GM04504 (cell line): ENCODE measurements around the gene MARCHF10.

ENCODE experiments used
- DNase-seq: peaks from one replicate; pipeline ENCODE4 v3.0.0-alpha.2; 2012; ENCODE audit warnings: low read depth

The MARCHF10 gene

DNA sequence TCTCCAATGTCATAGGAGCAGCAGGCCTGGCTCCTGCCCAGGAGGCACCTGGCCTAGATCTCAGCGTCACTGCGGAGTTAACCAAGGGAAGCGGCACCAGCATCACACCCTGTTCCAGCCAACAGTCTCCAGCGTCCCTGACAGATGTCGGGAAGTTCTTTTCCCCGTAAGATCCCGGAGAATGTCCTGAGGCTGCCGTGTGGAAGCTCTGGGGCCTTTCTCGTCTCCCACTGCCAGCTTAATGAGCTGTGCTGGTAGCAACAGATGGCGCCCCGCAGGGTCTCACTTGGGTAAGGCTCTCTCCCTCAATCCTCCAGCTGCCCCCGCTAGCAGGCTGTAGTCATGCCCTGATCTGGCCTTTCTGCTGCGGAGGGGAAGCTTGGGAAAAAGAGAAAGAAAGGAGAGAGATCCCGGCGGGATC lies 57.5 kb downstream of the MARCHF10 start:
- no peak for DNase-seq

- no peak for DNase-seq
These were observed 58.2 kb downstream of the MARCHF10 start for GRCh38 chr17:62749926-62750325.

- DNase-seq: peak; percentile 21
These were observed 61.2 kb downstream of the MARCHF10 start for GRCh38 chr17:62746941-62747340.

DNA sequence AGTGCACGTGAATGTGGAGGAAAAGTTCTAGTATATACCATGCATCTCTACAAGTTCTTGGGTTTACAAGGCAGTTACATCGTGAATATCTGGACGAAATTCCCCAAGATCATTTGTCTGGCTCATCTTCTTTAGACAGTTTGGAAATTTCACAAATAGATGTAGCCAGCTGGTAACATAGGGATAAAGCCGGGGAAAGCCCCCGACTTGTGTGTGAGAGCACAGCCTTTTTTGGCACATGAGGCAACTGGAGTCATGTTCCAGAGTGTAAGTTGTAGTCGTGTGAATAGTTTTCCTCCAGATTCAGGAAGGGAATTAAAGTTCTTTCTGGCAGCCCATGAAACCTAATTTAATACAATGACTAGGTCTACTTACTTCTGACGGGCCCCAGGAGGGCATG lies 62.3 kb downstream of the MARCHF10 start:
- no peak for DNase-seq

GRCh38 chr17:62744259-62744658 lies 63.9 kb downstream of the MARCHF10 start:
- no peak for DNase-seq

- no peak for DNase-seq
These were observed 66.8 kb downstream of the MARCHF10 start for GRCh38 chr17:62741290-62741689.

DNA sequence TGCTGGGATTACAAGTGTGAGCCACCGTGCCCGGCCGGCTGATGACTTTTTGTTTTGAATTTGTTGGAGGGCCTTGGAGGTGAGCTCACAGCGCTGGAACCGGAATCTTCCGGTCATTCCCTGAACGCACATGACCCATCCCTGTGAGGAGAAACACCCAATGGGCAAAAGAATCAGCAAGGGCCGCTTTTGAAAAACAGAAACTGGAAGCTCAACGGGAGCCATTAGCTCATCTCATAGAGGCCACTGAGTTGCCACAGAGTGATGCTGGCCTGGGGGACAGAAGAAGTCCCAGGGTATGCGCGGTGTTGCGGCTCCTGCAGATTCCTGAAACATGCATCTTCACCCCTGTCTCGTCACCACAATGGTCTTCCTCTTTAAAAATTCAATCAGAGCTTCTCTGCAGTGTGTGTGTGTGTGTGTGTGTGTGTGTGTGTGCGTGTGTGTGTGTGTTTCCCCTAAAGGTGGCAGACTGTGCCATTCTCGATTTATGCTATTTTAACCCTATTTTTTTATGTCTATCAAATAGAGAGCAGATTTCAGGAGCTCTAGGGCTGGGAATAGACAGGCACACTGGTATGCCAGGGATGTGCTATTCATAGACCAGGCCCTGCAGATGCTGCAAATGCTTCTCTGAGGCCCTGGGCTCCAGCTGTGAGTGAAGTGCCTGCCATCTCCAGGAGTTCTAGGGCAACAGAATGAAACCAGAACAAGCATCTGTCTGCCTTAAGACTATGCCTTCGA lies 68.3 kb downstream of the MARCHF10 start:
- DNase-seq: peak; percentile 68

- DNase-seq: no peak
These were observed 69.8 kb downstream of the MARCHF10 start for GRCh38 chr17:62738281-62738680.

GRCh38 chr17:62737513-62737912 lies 70.6 kb downstream of the MARCHF10 start:
- DNase-seq: no peak

- DNase-seq: no peak
These were observed 73.0 kb downstream of the MARCHF10 start for GRCh38 chr17:62735044-62735651.

DNA sequence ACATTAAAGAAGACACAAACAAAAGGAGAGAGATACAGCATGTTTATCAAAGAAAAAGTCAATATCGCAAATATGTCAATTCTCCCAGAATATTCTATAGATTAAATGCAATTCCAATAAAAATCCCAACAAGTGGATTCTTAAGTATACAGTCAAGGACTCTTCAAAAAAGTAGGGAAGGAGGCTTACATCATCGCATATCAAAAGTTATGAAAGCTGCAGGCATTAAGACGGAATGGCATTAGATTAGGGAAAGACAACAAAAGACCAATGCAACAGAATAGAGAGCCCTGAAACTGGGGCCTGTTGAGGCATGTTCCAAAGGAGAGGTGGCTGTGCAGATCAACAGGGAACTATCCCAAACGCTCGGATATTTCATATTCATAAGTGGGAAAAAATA lies 76.0 kb downstream of the MARCHF10 start:
- no peak for DNase-seq

- DNase-seq: no peak
These were observed 80.0 kb downstream of the MARCHF10 start for GRCh38 chr17:62727916-62728672.

- DNase-seq: no peak
These were observed 82.3 kb downstream of the MARCHF10 start for GRCh38 chr17:62725791-62726249.

- no peak for DNase-seq
These were observed 83.5 kb downstream of the MARCHF10 start for GRCh38 chr17:62724398-62725146.

- DNase-seq: no peak
These were observed 84.3 kb downstream of the MARCHF10 start for GRCh38 chr17:62723842-62724241.

DNA sequence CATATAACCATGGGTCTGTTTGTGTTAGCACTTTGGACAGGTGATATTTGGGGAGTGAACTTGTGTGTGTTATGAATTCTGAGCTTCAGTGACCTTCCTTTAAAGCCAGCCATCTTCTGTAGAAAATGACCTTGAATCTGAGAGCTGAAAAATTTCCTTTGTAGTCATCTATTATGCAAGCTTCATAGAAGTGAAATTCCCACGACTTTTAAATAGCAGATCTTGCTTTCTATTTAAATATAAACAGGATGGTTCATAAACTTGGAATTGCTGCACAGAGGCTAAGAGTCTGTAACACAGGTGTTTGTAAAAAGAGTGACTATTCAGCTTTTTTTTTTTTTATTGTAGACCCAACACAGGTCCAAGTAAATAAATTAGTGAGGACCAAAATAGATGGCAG lies 85.5 kb downstream of the MARCHF10 start:
- no peak for DNase-seq

DNA sequence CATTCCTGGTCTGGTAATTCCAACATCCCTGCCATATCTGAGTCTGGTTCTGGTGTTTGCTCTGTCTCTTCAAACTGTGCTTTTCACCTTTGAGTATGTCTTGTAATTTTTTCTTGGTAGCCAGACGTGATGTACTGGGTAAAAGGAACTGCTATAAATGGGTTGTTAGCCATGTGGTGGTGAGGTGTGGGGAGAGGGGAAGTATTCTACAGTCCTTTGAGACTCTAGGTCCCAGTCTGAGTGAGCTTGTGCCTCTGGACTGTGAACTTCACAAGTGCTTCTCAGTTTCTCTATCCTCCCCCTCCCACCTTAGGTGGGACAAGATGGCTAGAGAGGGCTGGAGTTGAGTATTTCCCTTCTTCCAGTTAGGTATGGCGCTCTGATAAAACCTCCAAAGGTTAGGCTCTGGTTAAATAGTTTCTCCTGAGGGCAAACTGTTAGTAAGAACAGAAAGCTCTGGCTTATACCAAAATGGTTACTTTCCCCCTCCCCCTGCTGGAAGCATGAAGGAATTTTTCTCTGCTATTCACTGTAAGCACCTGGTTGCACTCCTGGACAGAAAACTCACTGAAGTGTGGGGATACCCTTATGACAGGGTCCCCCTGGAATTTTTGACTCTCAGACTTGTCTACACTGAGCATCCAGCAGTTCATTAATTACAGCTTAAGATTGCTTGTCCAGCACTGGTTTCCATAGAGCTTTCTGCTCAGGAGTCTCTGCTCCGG lies 87.8 kb downstream of the MARCHF10 start:
- DNase-seq: no peak

GRCh38 chr17:62719586-62719985 lies 88.5 kb downstream of the MARCHF10 start:
- no peak for DNase-seq

DNA sequence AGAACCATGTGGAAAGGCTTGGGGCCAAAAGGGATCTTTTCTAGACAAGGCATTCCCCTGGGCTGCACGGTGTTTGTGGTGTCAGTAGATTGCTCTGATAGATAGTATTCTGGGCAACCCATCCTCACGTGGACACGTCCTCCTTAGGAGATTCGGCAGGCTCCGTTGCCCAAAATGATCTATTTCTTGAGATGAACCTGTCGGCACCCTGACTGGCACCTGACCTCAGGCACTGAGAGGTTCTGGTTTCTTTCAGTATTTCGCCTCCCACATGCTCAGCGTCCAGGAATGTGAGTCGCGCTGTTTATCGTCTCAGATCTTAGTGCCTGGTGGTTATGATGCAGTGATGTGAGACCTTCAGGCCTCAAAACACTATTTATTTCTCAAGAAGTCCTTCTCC lies 89.7 kb downstream of the MARCHF10 start:
- DNase-seq: no peak

DNA sequence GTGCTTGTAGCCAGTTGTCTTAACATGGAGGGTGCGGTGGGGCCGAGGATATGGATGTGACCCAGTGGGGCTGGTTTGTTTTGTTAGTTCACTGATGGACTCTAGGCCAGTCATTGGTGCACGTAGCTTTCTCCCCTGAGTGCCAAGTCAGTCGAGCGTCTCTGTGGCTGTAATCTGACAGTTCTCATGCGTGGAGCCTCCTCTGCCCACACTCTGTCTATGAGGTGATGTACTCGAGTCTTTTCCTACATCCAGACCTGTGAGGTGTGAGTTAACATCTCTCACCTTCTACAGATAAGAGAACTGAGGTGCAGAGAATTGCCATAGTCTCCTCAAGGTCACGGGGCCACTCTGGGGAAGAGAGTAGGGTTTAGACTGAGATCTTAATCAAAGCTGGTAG lies 90.2 kb downstream of the MARCHF10 start:
- DNase-seq: no peak

DNA sequence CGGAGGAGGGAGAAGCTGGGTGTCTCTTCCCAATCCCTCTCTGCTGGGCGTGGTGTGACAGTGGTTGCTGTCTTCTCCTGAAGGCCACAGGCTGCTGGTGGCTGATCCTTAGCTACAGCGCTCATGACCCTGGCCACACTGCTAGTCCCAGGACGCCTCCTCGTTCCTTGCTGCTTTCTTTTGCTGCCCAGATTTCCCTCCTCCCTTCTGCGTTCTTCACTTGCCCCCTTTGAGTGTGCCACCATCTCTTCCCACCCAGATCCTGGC lies 90.6 kb downstream of the MARCHF10 start:
- no peak for DNase-seq
